Gastrocnemius medialis (tissue), 4 donors: ENCODE data around the gene SZT2.

Source experiments
- CTCF ChIP-seq, 5 experiments: fragments of 450-650 bp in 3 of 5; fragments of 200-600 bp in 2 of 5; sonication (generic) in 2 of 5; IDR thresholded peaks in 4 of 5; conservative IDR thresholded peaks in 1 of 5; 1 replicate in 4 of 5; 2 replicates in 1 of 5; pipeline ENCODE4 v1.5.1; 2016 to 2019; ENCODE audit warnings: antibody characterized with exemption in 5 of 5, mild to moderate bottlenecking in 3 of 5, moderate library complexity in 3 of 5
- POLR2A ChIP-seq, 2 donors: fragments of 450-650 bp; IDR thresholded peaks; one replicate each; pipeline ENCODE4 v1.6.1; 2017; ENCODE audit warnings: antibody characterized with exemption in 2 of 2, mild to moderate bottlenecking in 2 of 2, moderate library complexity in 2 of 2

GRCh38 chr1:43405219-43405875 is 15.6 kb downstream of the SZT2 start:
- TF ChIP-seq CTCF (IDR thresholded peaks at IDR 0.05 in 4 of 5, conservative IDR thresholded peaks at IDR 0.05 in 1 of 5) (no peak), POLR2A (IDR thresholded peaks at IDR 0.05) (no peak)
